Keratinocyte (primary cell): ENCODE measurements around the gene CRAMP1. TPM values are rescaled to one million over a fixed set of nuclear protein-coding genes. Genes with fewer than 3 reads are reported as not detected.

Source experiments
- DNase-seq: peaks from one replicate; pipeline ENCODE4 v3.0.0-alpha.2; 2011; ENCODE audit warnings: low read depth, missing footprints, low spot score
- FAIRE-seq: peaks from 2 replicates; lab custom pipeline; 2011; peaks lifted over from hg19 to GRCh38; lab: Jason Lieb, UNC
- H2AFZ ChIP-seq: 2 replicates; pipeline ENCODE4 v1.6.0; 2012; ENCODE audit warnings: low read length, control low read depth, inconsistent platforms; ENCODE audit not compliant: control insufficient read depth
- H3K27ac ChIP-seq: 2 replicates; pipeline ENCODE4 v1.5.1; 2011; ENCODE audit warnings: low read length; ENCODE audit not compliant: control insufficient read depth, insufficient read depth
- H3K27me3 ChIP-seq: 3 replicates; pipeline ENCODE4 v1.6.0; 2011; ENCODE audit warnings: low read length; ENCODE audit not compliant: control insufficient read depth, insufficient read depth; ENCODE audit errors: extremely low read depth
- H3K36me3 ChIP-seq, 2 experiments: 2 replicates in 1 of 2; 3 replicates in 1 of 2; pipeline ENCODE4 v1.5.1; 2011; ENCODE audit warnings: low read length in 2 of 2, mild to moderate bottlenecking in 1 of 2; ENCODE audit not compliant: control insufficient read depth in 2 of 2, insufficient read depth in 2 of 2; ENCODE audit errors: extremely low read depth in 1 of 2
- H3K4me1 ChIP-seq: 3 replicates; pipeline ENCODE4 v1.5.1; 2011; ENCODE audit warnings: low read length; ENCODE audit not compliant: control insufficient read depth, insufficient read depth; ENCODE audit errors: extremely low read depth
- H3K4me2 ChIP-seq: 3 replicates; pipeline ENCODE4 v1.6.0; 2011; ENCODE audit warnings: low read depth, low read length; ENCODE audit not compliant: control insufficient read depth, insufficient read depth; ENCODE audit errors: extremely low read depth
- H3K4me3 ChIP-seq, 3 experiments: fragments of 200-600 bp in 1 of 3; sonication (generic) in 1 of 3; 2 replicates in 2 of 3; 3 replicates in 1 of 3; pipeline ENCODE4 v1.5.1; 2011 to 2016; ENCODE audit warnings: low read length in 3 of 3, mild to moderate bottlenecking in 3 of 3, control low read depth in 2 of 3, inconsistent platforms in 1 of 3, low read depth in 1 of 3, mixed read lengths in 1 of 3, mixed run types in 1 of 3, moderate library complexity in 1 of 3; ENCODE audit not compliant: control insufficient read depth in 2 of 3, insufficient read depth in 2 of 3; ENCODE audit errors: extremely low read depth in 1 of 3
- H3K79me2 ChIP-seq: 2 replicates; pipeline ENCODE4 v1.6.0; 2012; ENCODE audit warnings: low read length; ENCODE audit not compliant: control insufficient read depth, insufficient read depth
- H3K9ac ChIP-seq: 3 replicates; pipeline ENCODE4 v1.6.0; 2011; ENCODE audit warnings: low read length; ENCODE audit not compliant: control insufficient read depth, insufficient read depth; ENCODE audit errors: extremely low read depth
- H3K9me1 ChIP-seq: 3 replicates; pipeline ENCODE4 v1.6.0; 2011; ENCODE audit warnings: low read length; ENCODE audit not compliant: control insufficient read depth, insufficient read depth; ENCODE audit errors: extremely low read depth
- H3K9me3 ChIP-seq: 2 replicates; pipeline ENCODE4 v1.5.1; 2012; ENCODE audit warnings: low read depth, low read length; ENCODE audit not compliant: control insufficient read depth
- H4K20me1 ChIP-seq: 3 replicates; pipeline ENCODE4 v1.6.0; 2011; ENCODE audit warnings: low read length; ENCODE audit not compliant: control insufficient read depth, insufficient read depth; ENCODE audit errors: extremely low read depth
- CTCF ChIP-seq, 3 experiments: IDR thresholded peaks in 1 of 3; conservative IDR thresholded peaks in 1 of 3; optimal IDR thresholded peaks in 1 of 3; 2 replicates in 2 of 3; 3 replicates in 1 of 3; pipeline versions ENCODE3 to v1.5.1; 2011; ENCODE audit warnings: low read length in 3 of 3, mild to moderate bottlenecking in 3 of 3, moderate library complexity in 2 of 3, control low read depth in 1 of 3, inconsistent platforms in 1 of 3; ENCODE audit not compliant: insufficient read depth in 2 of 3; ENCODE audit errors: extremely low read depth in 1 of 3
- EZH2 ChIP-seq: IDR thresholded peaks from one replicate; pipeline ENCODE4 v1.6.1; 2012; ENCODE audit warnings: inconsistent platforms, mild to moderate bottlenecking, low read length, moderate library complexity
- dilution Hi-C: fragments of 300-500 bp; cut with MboI; formaldehyde crosslinking; loops from one replicate; pipeline ENCODE4 v1.7.0; 2020; ENCODE audit warnings: low sequenced_read_pairs; ENCODE audit not compliant: extremely low pct_ligation_motif_present
- polyA plus RNA-seq, 5 experiments: library from polyadenylated mRNA; depleted of rRNA in 3 of 5; stranded (reverse) in 3 of 5; stranded (forward) in 1 of 5; unstranded in 1 of 5; fragments of >200 nt; gene quantifications; 1 replicate in 1 of 5; 2 replicates in 3 of 5; 3 replicates in 1 of 5; pipeline versions ENCODE4 v1.2.1 to v1.2.3, GENCODE V29; 2011 to 2012; ENCODE audit warnings: missing spikeins in 2 of 5, low read depth in 1 of 5, low replicate concordance in 1 of 5

The CRAMP1 gene
- polyA plus RNA-seq, 1 donor (not counting 4 experiments of a cell fraction or from before 2014, with no cell fraction given): 6.5 TPM

GRCh38 chr16:1631230-1631629 lies 19.1 kb downstream of the CRAMP1 start:
- DNase-seq: no peak
- dilution Hi-C loops: no loop called here
- peaks cover 17% of the 10 kb centered on the region for H4K20me1 ChIP-seq
- peaks cover 33 to 45% of the 10 kb centered on the region in 2 experiments for H3K36me3 ChIP-seq
- no peak overlapping the region for H3K9ac ChIP-seq
- FAIRE-seq: no peak
- TF ChIP-seq CTCF (optimal IDR thresholded peaks at IDR 0.05 in 1 of 3, IDR thresholded peaks at IDR 0.05 in 1 of 3, conservative IDR thresholded peaks at IDR 0.05 in 1 of 3; ENCODE audit: extremely low read depth in 1 of 3, insufficient read depth in 2 of 3, low read length in 3 of 3) (no peak), EZH2 (no peak)
- no peak overlapping the region for H3K4me2 ChIP-seq
- H3K79me2 ChIP-seq: peaks cover 63% of the 10 kb centered on the region
- no peaks in the 10 kb centered on the region for H3K4me1 ChIP-seq
- no peaks in the 10 kb centered on the region for H3K9me1 ChIP-seq
- no peak overlapping the region for H3K27ac ChIP-seq
- H3K27me3 ChIP-seq: no peaks in the 10 kb centered on the region
- no peak overlapping the region for H2AFZ ChIP-seq
- no peaks in the 10 kb centered on the region for H3K9me3 ChIP-seq
- no peak overlapping the region for H3K4me3 ChIP-seq

- no peak for DNase-seq
- H3K4me1 ChIP-seq: no peaks in the 10 kb centered on the region
- H3K9ac ChIP-seq: no peak overlapping the region
- H3K4me3 ChIP-seq: no peak overlapping the region
- no peak for TF ChIP-seq CTCF (optimal IDR thresholded peaks at IDR 0.05 in 1 of 3, IDR thresholded peaks at IDR 0.05 in 1 of 3, conservative IDR thresholded peaks at IDR 0.05 in 1 of 3; ENCODE audit: extremely low read depth in 1 of 3, insufficient read depth in 2 of 3, low read length in 3 of 3)
- TF ChIP-seq EZH2: no peak
- no peaks in the 10 kb centered on the region for H3K9me3 ChIP-seq
- H3K4me2 ChIP-seq: no peak overlapping the region
- H3K79me2 ChIP-seq: peaks cover 58% of the 10 kb centered on the region
- dilution Hi-C loops: no loop called here
- peaks cover 32 to 44% of the 10 kb centered on the region in 2 experiments for H3K36me3 ChIP-seq
- no peak overlapping the region for H2AFZ ChIP-seq
- no peaks in the 10 kb centered on the region for H3K9me1 ChIP-seq
- no peak overlapping the region for H3K27ac ChIP-seq
- H4K20me1 ChIP-seq: peaks cover 10% of the 10 kb centered on the region
- FAIRE-seq: no peak
- no peaks in the 10 kb centered on the region for H3K27me3 ChIP-seq
These were observed 19.9 kb downstream of the CRAMP1 start for GRCh38 chr16:1631931-1632637.
